A549 treated with GW870086 at 1 μM for 4 hours (cell line): ENCODE measurements around the gene GBGT1. TPM values are rescaled to one million over a fixed set of nuclear protein-coding genes. Genes with fewer than 3 reads are reported as not detected.

Experiments used
- total RNA-seq: library from RNA; stranded (reverse); fragments of 200-300 nt; extraction: Qiagen RNA extraction; gene quantifications from 5 replicates; pipeline ENCODE4 v1.2.3, GENCODE V29; 2022; ENCODE audit warnings: low read depth

GBGT1 gene
- total RNA-seq, result 1.7 to 2.8 TPM (median 2.4 TPM) in 5 replicates

GRCh38 chr9:133163504-133164172 lies at the start of gene GBGT1:
GBGT1 (minus strand) TSS chr9:133163914; CDS start chr9:133162412, 1,502 bp downstream.

GRCh38 chr9:133208880-133209300 lies 45.2 kb upstream of the GBGT1 start, which contains the start of gene OBP2B:
OBP2B (minus strand) TSS chr9:133209250; CDS start chr9:133209199, 51 bp downstream.

GRCh38 chr9:133121198-133121914 lies 42.4 kb downstream of the GBGT1 start, which contains the start of gene RALGDS:
RALGDS (minus strand) TSS chr9:133121240; CDS start chr9:133121154, 86 bp downstream.

Other genes with a start within 250 kb of the GBGT1 start
- gene TSC1, start 219.3 kb downstream of the GBGT1 start, total RNA-seq, result 13.7 to 18.1 TPM (median 15.4 TPM) in 5 replicates
- gene GFI1B, start 185.2 kb downstream of the GBGT1 start, total RNA-seq, result not detected in 5 replicates
- 57.7 to 66.6 TPM (median 61.8 TPM) in 5 replicates for gene GTF3C5, start 132.9 kb downstream of the GBGT1 start, total RNA-seq
- 0.46 to 0.71 TPM (median 0.63 TPM) in 5 replicates for gene CEL, start 101.9 kb downstream of the GBGT1 start, total RNA-seq
- 22.0 to 27.2 TPM (median 25.6 TPM) in 5 replicates for gene RALGDS, start 42.7 kb downstream of the GBGT1 start, total RNA-seq
- not detected in 5 replicates for gene OBP2B, start 45.3 kb upstream of the GBGT1 start, total RNA-seq
- gene ABO, start 111.3 kb upstream of the GBGT1 start, total RNA-seq, result not detected in 5 replicates
- 19.9 to 29.3 TPM (median 24.0 TPM) in 5 replicates for gene SURF6, start 172.3 kb upstream of the GBGT1 start, total RNA-seq
- 21.0 to 32.2 TPM (median 30.2 TPM) in 5 replicates for gene MED22, start 184.2 kb upstream of the GBGT1 start, total RNA-seq
- gene RPL7A, start 184.3 kb upstream of the GBGT1 start, total RNA-seq, result 3,291 to 3,531 TPM (median 3,341 TPM) in 5 replicates
- 37.9 to 50.3 TPM (median 43.3 TPM) in 5 replicates for gene SURF1, start 192.6 kb upstream of the GBGT1 start, total RNA-seq
- gene SURF2, start 192.6 kb upstream of the GBGT1 start, total RNA-seq, result 36.7 to 54.8 TPM (median 45.8 TPM) in 5 replicates
- gene SURF4, start 212.1 kb upstream of the GBGT1 start, total RNA-seq, result 173 to 210 TPM (median 201 TPM) in 5 replicates
- gene STKLD1, start 212.5 kb upstream of the GBGT1 start, total RNA-seq, result 0.53 to 1.2 TPM (median 0.68 TPM) in 5 replicates